ENCODE measurements around the gene CFAP52.

- TF ChIP-seq POLR2A (IDR thresholded peaks at IDR 0.05), result no peak
- TF ChIP-seq, protein P1, sequence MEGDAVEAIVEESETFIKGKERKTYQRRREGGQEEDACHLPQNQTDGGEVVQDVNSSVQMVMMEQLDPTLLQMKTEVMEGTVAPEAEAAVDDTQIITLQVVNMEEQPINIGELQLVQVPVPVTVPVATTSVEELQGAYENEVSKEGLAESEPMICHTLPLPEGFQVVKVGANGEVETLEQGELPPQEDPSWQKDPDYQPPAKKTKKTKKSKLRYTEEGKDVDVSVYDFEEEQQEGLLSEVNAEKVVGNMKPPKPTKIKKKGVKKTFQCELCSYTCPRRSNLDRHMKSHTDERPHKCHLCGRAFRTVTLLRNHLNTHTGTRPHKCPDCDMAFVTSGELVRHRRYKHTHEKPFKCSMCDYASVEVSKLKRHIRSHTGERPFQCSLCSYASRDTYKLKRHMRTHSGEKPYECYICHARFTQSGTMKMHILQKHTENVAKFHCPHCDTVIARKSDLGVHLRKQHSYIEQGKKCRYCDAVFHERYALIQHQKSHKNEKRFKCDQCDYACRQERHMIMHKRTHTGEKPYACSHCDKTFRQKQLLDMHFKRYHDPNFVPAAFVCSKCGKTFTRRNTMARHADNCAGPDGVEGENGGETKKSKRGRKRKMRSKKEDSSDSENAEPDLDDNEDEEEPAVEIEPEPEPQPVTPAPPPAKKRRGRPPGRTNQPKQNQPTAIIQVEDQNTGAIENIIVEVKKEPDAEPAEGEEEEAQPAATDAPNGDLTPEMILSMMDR (IDR thresholded peaks at IDR 0.05), result no peak
Observed at GRCh38 chr17:9527788-9528187, 48.7 kb upstream of the CFAP52 start.
